Fibroblast of gingiva (primary cell): ENCODE data around the gene MTHFD1L.

ENCODE experiments used
- DNase-seq: peaks from one replicate; pipeline ENCODE4 v3.0.0-alpha.2; 2011; ENCODE audit warnings: low read depth

MTHFD1L gene

DNA sequence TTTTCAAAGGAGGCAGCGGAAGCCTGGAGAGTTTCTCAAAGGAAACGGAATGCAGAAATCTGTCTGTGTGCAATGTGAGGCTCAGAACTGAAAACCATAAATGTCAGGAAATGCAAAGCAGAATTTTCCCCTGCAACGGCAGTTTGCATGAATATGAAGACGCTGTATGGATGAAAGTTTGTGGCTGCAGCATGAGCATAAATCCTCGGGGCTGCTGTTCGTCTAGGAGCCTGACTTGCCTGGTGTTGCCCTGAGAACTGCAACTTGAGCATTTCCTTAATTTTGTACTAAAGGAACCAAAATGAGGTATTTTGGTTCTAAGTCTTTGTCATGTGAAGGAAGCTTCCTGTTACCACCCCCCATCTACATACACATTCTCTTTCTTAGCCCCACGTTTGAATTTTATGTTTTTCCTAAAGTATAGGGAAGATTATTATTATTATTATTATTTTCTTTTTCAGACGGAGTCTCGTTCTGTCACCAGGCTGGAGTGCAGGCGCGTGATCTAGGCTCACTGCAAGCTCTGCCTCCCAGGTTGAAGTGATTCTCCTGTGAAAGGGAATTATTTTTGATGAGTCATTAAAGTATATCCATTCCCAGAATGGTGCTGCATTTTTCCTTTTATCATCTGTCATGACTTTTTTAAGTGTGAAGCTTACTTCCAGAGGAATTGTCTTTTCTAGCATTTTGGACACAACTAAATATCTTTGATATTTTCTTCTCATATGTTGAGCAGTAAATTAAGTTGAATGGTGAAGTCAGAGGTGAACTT is 33.1 kb downstream of the MTHFD1L start:
- DNase-seq: no peak

DNA sequence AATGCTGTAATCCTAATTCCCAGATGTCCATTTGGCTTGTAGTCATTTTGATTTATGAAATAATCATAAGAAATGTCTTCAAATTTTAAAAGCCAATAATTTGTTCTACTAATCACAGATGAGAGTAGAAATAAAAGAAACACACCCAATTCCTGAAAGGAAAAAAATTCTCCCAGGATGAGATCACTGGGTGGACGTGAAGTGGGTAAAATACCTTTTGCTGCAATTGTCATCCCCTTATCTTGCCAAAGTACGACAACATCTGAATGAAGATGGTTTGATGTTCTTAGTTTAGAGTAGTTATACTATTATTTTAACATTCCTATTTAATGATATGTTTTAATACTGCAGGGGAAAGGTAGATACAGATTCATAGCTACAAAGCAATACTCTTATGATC is 33.7 kb downstream of the MTHFD1L start:
- DNase-seq: no peak

DNA sequence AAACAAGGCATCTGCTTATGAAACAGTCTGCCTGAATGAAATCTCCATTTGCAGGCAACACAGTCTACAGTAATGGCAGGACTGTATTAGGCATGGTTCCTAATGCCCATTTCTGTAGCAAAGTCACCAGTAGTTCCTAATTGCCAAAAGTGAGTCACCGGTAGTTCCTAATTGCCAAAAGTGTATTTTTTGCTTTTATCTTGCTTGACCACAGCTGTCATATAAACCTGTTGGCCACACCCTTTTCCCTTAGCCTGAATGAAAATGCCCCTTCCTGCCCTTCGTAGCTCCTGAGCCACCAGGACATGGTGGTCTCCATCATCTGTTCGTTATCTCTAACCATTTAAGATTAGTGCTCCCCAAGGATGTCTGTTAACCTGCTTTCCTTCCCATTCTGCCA is 34.5 kb downstream of the MTHFD1L start:
- DNase-seq: no peak

DNA sequence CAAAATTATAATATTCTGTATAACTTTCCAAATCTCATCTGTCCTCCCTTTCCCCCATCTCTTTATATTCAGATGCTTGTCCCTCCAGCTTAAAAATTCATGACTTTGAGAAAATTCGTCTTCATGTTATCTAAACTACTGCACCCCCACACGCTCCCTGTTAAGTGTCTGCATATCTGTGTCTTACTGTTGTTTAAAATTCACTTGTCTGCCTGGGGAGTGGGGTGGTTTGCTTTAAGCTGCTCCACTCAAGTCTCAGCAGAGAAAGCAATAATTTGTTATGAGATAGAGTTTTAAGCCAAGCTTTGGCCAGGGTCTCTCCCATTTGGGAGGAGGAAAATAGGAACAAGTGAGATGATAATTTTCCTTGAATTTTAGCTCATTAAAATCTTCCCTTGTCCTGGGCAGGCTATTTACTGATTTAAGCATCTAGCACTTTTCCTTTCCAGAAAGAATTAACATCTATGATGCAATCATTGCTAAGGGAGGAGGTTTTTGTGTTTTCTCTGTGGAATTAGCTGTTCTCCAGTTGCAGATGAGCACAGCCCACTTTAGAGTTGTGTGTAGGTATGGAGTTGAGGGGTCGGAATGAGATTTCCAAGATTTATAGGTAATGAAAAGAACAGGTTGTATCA is 36.8 kb downstream of the MTHFD1L start:
- peak; percentile 12 for DNase-seq

DNA sequence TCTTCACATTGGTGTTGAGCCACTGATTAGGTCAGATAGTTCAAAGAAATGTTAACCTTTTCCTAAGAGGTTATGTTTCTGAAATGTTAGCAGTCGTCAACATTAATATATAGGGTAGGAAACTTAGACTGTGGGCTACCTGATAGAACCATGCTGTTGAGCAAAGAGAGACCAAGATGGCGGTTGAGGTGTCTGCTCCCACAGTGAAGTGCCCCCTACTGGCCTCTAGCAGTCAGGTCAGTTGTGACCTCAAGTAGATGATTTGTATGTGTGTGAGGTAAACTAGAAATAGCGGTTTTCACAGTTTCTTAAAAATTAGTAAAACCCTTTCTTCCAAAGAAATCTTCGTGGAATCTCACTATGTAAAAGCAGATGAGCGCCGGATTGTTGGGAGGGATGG is 40.3 kb downstream of the MTHFD1L start:
- DNase-seq: no peak

DNA sequence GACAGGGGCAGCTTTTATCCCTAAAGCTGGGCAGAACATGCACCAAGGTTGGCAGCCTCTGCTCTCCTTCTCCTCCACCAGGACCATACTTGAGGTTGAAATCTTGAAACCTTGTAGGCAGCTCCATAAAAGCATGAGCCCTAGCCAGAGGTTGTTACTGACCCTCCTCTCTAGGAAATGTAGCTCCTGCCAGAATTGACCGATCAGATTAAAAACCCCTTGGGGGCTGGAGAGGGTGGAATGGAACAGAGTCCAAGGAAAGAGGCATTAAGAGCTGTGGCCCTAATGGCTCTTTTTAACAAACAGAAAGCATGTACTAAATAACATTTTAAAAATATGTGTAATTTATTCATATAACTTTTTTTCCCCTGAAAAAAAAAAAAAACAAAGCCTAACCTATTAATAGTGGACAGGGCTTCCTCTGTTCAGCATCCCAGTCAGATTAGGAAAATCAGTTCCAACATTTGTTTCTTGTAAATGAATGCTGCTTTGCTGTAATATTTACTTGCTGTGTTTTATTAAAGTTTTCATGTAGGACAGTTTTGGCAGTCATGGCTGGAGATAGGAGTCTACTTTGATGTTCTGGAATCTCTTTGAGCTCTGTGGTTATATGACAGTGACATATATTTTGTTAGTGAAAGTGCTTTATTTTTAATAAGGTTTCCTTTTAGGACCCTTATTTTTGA is 41.3 kb downstream of the MTHFD1L start:
- no peak for DNase-seq

DNA sequence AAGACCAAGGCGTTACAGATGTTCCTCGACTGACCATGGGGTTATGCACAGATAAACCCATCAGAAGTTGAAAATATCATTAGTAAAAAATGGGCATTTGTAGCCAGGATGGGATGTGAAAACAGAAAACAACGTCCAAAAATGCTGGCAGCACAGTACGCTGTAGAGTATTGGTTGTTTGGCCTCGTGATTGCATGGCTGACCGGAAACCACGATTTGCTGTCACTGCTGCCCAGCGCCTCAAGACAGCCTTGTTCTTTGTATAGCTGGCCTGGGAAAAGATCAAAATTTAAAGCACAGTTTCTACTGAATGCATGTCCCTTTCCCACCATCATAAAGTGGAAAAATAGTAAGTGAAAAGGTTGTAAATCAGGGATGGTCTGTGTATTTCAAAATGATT is 41.9 kb downstream of the MTHFD1L start:
- no peak for DNase-seq

DNA sequence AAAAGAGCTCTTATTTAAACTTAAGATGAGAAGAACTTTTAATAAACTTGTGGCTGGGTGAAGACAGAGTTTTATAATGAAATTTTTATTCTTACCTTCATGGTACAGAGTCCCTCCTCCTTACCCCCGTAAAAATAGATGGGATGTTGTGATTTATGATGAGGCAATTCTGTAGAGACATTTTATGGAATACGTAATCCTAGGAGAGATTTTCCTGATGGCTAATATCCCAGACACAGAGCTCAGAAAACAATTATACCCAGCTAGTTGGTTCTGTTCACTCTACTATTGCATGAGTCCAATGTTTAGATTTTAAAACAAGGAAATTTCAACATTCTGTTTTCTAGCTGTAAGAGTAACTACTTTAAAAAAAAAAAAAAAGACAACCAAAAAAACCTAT is 43.4 kb downstream of the MTHFD1L start:
- DNase-seq: peak; percentile 29

DNA sequence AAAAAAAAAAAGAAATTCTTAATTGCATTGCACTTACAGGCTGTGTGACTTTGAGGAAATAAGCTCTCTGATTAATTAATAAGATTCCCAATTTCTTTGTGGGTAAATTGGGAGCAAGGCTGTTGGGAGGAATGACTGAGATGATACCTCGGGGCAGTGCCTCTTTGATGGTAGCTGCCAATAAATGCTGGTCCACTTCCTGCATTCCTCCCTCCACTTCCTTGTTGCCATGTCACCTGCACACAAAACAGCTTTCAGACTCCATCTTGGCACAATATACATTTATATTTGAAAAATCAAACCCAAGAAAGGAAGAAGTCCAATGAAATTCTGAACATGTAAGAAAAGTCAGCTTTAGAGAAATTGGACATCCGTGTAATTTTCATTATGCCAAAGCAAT is 45.1 kb downstream of the MTHFD1L start:
- DNase-seq: no peak

DNA sequence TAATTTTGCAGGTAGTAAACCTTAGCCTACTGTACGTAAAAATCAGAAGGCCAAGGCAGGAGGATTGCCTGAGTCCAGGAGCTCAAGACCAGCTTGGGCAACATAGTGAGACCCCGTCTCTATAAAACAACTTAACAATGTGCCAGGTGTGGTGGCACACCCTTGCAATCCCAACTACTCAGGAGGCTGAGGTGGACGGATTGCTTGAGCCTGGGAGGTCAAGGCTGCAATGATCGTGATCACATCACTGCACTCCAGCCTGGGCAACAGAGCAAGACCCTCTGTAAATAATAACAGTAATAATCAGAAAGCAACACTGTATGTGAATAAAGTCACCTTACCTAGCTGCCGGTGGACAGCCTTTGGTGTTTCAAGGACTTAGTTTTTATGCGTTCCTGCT is 48.9 kb downstream of the MTHFD1L start:
- DNase-seq: no peak

DNA sequence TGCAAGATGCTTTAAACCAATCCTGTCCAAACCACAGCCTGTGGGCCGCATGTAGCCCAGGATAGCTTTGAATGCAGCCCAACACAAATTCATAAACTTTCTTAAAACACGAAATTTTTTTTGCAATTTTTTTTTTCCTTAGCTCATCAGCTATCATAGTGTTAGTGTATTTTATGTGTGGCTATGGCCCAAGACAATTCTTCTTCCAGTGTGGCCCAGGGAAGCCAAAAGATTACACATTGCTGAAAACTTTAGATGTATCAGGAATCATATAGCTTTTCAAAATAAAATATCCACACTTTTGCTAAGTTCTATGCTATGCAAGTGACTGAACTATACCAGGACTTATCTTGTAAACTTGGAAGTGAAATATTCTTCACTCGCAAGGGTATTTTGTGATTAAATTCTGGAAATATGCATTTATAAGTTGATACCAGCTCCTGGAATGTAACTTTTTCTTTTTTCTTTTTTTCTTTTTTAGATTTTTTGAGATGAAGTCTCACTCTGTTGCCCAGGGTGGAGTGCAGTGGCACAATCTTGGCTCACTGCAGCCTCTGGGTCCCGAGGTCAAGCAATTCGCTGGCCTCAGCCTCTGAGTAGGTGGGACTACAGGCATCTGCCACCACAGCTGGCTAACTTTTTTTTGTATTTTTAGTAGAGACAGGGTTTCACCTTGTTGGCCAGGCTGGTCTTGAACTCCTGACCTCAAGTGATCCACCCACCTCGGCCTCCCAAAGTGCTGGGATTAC is 49.8 kb downstream of the MTHFD1L start:
- peak; percentile 15 for DNase-seq

DNA sequence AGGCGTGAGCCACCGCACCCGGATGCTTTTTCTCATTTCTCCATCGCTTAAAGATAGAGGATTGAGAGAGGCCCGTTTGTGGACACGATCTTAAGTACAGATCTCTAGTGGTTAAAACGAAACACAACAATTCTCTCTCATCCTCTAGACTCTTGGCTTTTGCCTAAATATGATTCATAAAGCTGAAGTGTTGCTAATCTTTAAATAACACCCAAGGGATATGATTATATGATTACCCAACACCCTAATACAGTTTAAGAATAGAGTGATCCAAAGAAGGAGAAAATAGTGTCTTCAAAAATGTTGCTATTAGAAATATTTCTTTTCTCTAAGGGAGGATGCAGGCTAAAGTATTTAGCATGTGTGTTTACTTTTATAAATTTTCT is 50.4 kb downstream of the MTHFD1L start:
- DNase-seq: peak; percentile 74

DNA sequence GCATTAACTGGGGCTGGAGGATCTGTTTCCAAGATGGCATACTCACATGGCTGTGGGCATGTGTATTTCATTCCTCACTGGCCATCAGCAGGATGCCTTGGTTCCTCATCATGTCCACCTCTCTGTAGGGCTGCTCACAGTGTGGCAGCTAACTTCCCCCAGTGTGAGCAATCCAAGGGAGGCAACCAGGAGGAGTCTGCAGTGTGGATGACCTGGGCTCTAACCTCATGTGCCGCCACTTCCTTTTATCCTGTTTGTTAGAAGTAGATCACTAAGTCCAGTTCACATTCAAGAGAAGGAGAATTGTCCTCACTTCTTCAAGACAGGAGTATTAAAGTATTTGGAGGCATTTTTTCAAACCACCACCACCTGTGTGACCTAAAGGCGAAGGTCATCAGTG is 54.4 kb downstream of the MTHFD1L start:
- no peak for DNase-seq

DNA sequence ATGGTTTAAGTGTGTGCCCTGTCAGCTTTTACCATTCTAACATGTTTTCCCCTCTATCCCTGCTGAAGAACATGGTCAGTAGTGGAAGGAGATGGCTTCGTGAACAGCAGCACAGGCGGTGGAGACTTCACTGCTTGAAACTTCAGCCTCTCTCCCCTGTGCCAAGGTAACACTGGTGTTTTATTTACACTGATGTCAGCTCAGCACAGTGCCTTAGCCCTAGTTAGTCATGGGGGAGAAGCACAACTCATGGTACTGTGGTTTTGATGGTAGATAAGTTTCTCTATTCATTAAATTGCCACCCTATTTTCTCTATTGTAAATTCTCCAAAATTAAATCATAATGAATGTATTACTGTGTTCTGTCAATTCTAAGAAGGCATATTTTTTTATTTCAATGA is 56.6 kb downstream of the MTHFD1L start:
- DNase-seq: no peak

DNA sequence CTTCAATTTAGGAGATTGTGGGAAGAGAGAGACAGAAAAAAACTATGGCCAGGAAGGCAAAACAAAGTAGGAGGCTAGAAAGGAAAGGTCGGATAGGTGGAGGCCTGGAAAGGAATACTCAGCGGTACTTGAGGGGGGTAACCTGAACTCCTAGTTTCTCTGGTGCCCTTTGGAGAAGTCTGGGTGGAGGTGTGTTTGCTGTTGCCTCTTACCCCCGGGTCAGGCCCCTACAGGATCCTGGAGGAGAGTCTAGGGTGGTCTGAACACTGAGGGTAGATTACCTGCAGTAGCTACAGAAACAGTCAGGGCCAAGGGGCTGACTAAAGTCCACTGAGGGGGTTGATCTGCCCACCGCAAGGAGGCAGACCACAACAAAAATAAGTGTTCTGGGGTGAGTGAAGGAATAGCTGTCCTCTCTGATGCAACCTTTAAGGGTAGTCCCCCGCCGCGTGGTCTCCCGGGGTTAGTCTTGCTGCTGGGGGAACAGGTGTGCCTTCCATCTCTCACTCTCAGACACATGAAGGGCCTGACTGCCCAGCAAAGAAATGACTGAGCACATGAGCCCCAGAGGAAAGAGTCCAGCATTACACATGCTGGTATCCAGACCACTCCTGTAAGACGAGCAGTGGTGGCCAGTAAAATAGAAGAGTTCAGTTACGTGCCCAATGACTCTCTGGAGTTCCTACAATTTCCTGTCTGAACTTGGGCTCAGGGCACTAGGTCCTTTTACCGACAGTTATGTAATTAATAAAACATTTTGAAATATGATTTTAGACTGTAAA is 59.5 kb downstream of the MTHFD1L start:
- peak; percentile 45 for DNase-seq

DNA sequence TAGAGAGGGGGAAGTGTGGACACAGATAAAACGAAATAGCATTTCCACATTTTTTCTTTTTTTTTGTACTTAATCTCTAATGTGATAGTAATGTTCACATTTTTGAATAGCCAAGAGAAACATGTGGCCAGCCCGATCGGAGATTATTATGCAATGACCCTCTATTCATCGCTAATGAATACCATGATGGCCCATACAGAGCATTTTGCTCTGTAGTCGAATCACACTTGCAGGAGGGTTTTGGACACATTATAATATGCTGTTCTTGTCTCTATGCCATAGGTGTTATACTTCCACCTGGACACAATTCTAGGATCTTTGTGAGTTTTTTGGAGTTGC is 60.1 kb downstream of the MTHFD1L start:
- DNase-seq: peak; percentile 44

DNA sequence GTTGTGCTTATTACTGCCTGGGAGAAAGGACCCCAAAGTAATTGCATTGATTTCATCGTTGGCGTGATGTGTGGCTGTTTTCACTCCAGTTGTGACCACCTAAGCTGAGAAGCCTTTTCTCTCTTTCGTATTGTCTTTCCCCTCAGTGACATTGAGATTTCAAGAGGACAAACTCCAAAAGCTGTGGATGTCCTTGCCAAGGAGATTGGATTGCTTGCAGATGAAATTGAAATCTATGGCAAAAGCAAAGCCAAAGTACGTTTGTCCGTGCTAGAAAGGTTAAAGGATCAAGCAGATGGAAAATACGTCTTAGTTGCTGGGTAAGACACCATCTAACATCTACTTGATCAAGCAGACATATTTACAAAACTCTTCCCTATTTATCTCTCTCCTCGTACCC is 60.5 kb downstream of the MTHFD1L start:
- DNase-seq: no peak

DNA sequence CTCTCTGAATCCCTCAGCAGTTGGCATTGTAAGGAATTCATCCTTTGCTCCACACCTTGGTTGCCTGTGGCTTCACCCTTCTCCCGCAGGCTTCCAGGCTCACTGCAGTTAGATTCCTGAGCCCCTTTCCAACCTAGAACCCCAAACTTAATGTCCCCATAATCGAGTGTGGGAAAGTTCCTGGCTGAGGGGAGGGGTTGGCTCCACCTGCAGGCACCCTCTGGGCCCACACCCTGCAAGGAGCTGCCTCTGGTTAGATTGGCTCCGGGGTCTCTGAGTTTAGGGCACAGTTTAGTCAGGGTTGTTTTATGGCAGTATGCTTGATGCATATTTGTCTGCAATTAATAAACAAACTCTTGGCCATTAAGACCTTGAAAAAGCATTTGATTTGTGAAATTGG is 63.4 kb downstream of the MTHFD1L start:
- no peak for DNase-seq

DNA sequence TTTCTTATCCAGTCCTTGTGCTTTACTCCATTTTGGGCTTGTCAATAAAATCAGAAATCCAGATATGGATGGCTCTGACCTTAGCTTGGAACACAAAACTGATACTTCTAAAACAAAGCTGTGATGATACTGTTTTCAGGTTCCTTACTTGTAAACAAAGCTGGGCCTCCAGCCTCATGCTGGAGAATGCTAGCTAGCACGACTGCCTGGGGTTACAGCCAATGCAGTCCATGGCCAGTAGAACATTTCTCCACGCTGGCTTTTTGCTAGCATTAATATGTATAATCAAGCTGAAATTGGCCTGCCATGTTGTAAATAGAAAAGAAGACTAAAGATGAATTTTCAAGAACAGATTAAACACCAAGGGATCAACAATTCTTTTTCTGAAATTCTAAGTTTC is 63.9 kb downstream of the MTHFD1L start:
- DNase-seq: no peak

DNA sequence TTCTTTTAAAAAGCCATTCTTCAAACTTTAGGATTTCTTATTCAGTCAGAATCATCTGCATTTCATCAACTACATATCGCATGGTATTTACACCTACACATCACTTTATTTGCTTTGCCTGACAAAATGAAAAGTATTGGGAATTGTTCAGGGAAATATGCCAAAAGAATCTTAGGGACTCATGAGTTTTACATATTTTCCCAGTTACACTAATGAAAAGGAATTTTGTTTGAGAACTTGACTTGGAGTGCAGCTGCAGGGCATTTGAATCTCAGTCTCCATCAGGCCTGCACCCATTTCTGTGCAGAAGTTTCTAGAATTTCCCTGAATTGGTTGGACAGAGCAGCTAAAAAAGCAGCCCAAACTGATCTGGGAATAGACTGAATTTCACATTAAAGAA is 65.3 kb downstream of the MTHFD1L start:
- peak; percentile 58 for DNase-seq

DNA sequence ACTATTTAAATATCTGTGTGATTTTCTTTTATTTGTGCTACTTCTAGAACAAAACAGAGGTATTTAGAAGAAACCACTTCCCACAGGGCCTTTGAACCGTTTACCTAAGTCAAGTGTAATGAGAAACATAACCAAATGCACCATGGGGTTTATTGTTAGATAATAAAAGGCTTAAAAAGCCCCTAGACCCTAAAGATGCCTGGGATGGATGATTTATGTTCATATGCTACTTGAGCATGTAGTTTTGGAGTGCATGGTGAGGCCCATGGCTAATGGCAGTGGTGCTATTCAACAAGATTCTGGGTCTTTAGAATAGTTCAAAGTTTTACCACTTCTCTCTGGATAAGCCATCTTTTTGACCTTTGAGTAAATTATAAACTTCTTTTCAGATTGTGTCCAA is 65.9 kb downstream of the MTHFD1L start:
- no peak for DNase-seq

DNA sequence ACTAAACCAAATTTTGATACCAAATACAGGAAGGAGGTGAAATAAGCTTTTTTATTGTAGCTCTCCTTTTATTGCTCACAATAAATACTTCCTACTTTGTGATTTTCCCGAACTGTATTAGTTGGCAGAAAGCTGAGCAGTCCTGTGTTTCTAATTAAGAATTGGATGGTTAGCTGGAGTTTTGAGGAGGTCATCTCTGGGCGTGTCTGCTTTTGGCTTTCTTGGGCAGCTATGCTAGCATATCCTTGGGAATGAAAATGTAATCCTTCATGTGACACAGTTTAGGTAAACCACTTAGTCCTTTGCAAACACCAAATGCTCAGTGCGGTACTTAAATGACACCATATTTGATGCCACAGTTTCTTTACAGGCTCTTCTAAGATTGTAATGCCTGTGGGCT is 67.5 kb downstream of the MTHFD1L start:
- peak; percentile 82 for DNase-seq
